ENCODE results near the gene IL17RE.
A peak's percentile ranks its signal among the peaks of the same experiment; 100 is the strongest.

IL17RE gene

DNA sequence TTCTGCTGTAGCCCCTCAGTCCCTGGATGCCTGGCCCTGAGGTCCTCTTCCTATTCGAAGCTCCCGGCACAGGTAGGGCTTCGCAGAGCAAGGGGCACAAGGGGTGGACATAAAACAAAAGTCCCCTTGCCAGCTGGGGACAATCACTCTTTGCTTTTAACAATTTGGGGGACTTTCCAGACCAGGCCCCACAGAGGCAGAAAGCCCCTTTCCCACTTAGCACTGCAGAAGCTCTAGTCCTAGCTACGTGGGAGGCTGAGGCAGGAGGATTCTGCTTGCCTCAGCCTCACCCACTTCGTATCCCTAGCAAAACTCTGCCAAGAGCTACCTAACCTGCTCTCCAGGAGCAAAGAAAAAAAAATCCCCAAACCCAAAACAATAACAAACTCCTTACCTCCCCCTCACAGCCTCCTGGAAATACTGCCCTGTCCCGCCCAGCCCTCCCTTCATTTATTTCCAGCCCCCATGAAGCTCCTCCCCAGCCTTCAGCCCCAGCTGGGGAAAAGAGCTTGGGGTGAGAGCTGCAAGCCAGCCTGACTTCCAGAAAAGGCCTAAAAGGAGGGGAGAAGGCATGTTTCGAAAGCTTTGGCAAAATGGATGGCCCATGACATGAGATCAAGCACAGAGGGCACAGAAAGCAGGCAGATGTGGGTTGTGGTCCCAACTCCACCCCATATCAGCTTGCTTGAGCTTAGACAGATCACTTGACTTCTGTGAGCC lies 22.7 kb upstream of the IL17RE start, which contains the start of gene CIDEC:
Gene CIDEC, minus strand, starts transcription at position 424 of the 720 bp plus-strand sequence. CDS start 1,767 bp downstream, outside the sequence.
- POLR2A ChIA-PET (ENCODE audit: low non-redundant PET) = no interaction called here
- peak within 1 kb of the TSS; percentile 29; the same call in 1 of the 2 replicates for H3K27ac ChIP-seq
- CTCF ChIA-PET = no interaction called here
- TF ChIP-seq, protein P1, sequence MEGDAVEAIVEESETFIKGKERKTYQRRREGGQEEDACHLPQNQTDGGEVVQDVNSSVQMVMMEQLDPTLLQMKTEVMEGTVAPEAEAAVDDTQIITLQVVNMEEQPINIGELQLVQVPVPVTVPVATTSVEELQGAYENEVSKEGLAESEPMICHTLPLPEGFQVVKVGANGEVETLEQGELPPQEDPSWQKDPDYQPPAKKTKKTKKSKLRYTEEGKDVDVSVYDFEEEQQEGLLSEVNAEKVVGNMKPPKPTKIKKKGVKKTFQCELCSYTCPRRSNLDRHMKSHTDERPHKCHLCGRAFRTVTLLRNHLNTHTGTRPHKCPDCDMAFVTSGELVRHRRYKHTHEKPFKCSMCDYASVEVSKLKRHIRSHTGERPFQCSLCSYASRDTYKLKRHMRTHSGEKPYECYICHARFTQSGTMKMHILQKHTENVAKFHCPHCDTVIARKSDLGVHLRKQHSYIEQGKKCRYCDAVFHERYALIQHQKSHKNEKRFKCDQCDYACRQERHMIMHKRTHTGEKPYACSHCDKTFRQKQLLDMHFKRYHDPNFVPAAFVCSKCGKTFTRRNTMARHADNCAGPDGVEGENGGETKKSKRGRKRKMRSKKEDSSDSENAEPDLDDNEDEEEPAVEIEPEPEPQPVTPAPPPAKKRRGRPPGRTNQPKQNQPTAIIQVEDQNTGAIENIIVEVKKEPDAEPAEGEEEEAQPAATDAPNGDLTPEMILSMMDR (conservative IDR thresholded peaks at IDR 0.05; ENCODE audit: low read depth) = no peak
- DNase-seq (ENCODE audit: low spot score) = no peak

DNA sequence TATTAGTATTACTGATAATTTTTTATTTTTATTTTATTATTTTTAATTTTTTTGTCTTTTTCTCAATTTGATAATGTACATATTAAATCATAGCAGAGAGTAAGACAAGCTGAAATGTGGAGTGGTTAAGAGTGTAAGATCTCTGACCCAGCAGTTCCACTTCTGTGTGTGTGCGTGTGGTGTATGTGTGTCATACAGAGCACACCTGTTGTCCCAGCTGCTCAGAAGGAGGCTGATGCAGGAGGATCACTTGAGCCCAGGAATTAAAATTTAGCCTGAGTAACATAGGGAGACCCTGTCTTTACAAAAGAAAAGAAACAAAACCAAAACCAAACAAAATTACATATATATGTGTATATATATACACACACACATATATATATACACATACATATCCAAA lies 21.2 kb upstream of the IL17RE start:
- TF ChIP-seq, protein P1 (conservative IDR thresholded peaks at IDR 0.05; ENCODE audit: low read depth) = no peak
- H3K27ac ChIP-seq = no peak overlapping the region
- CTCF ChIA-PET = no interaction called here
- POLR2A ChIA-PET (ENCODE audit: low non-redundant PET) = no interaction called here
- no peak for DNase-seq (ENCODE audit: low spot score)

GRCh38 chr3:9883706-9884554 lies 18.7 kb upstream of the IL17RE start:
- H3K27ac ChIP-seq = peak overlapping the region; percentile 89
- ChIA-PET POLR2A (ENCODE audit: low non-redundant PET) (interaction anchor here (0.6 kb wide), 1 partner anchor 270 kb away, joined by 7 read pairs; no protein-coding TSS in a partner anchor), CTCF (interaction anchor here (0.7 kb wide), 2 partner anchors 10 to 19 kb away, joined by 3 to 6 read pairs; no protein-coding TSS in a partner anchor)
- TF ChIP-seq, protein P1 (conservative IDR thresholded peaks at IDR 0.05; ENCODE audit: low read depth) = no peak
- DNase-seq (ENCODE audit: low spot score) = no peak

- DNase-seq (ENCODE audit: low spot score) = peak; percentile 88
- POLR2A ChIA-PET (ENCODE audit: low non-redundant PET) = no interaction called here
- TF ChIP-seq, protein P1 (conservative IDR thresholded peaks at IDR 0.05; ENCODE audit: low read depth) = no peak
- CTCF ChIA-PET = interaction anchor here (0.7 kb wide), 1 partner anchor 19 kb away, joined by 3 read pairs; no protein-coding TSS in a partner anchor
- peak overlapping the region; percentile 89 for H3K27ac ChIP-seq
Observed at GRCh38 chr3:9884555-9885165, 18.0 kb upstream of the IL17RE start.

- CTCF ChIA-PET = interaction anchor here (0.6 kb wide), 1 partner anchor 18 kb away, joined by 4 read pairs; no protein-coding TSS in a partner anchor
- TF ChIP-seq, protein P1 (conservative IDR thresholded peaks at IDR 0.05; ENCODE audit: low read depth) = no peak
- no peak for DNase-seq (ENCODE audit: low spot score)
- peak overlapping the region; percentile 89; the same call in 1 of the 2 replicates for H3K27ac ChIP-seq
- POLR2A ChIA-PET (ENCODE audit: low non-redundant PET) = no interaction called here
Observed at GRCh38 chr3:9886328-9886727, 16.3 kb upstream of the IL17RE start.

- ChIA-PET CTCF (no interaction called here), POLR2A (ENCODE audit: low non-redundant PET) (no interaction called here)
- no peak for DNase-seq (ENCODE audit: low spot score)
- H3K27ac ChIP-seq = peak overlapping the region; percentile 27; the same call in 1 of the 2 replicates
- TF ChIP-seq, protein P1 (conservative IDR thresholded peaks at IDR 0.05; ENCODE audit: low read depth) = no peak
Observed at GRCh38 chr3:9887480-9887879, 15.2 kb upstream of the IL17RE start.
